Measurements from ENCODE around the gene PPP2R5A. TPM values are rescaled to one million over a fixed set of nuclear protein-coding genes. Genes with fewer than 3 reads are reported as not detected.

Gene PPP2R5A
- total and polyA plus RNA-seq, 4 donors = 33.5 to 45.3 (median 41.2) TPM

DNA sequence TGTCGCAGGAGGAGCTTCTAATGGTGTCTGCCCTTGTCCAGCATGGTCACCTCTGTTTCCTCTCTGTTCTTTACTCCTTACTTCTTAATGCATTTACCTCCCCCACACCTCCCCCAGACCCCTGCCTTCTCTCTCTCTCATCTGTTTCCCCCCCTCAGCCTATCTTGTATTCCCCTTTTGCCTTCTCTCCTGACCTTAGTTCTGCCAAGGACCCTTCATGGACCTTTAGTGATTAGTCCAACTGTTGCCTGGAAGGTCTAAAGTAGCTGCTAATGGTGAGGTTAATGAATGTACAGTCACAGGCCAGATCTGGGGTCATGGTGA, 42.3 kb upstream of the PPP2R5A start:
- 100% methylated on average over 1 of the region's 1 CpG for WGBS, 2 donors
- Histone ChIP-seq H3K4me3 (ENCODE audit: low read length in 2 of 2) (no peak overlapping the region), H3K27me3 (ENCODE audit: control insufficient read depth in 1 of 2, insufficient read depth in 2 of 2, low read length in 1 of 2) (no peaks in the 10 kb centered on the region), H3K9me3 (ENCODE audit: control insufficient read depth, low read length) (no peaks in the 10 kb centered on the region), H3K36me3 (ENCODE audit: control insufficient read depth in 1 of 2, insufficient read depth in 2 of 2, low read length in 1 of 2) (no peaks in the 10 kb centered on the region), H3K4me1 (ENCODE audit: control insufficient read depth in 1 of 2, insufficient read depth in 2 of 2, low read length in 2 of 2) (no peaks in the 10 kb centered on the region), H3K27ac (ENCODE audit: low read depth in 1 of 2, low read length in 2 of 2) (no peak overlapping the region)
- intact Hi-C loops (cut with DNase I) = no loop called here
- DNase-seq (no peak), ATAC-seq (ENCODE audit: low FRiP score) (no peak)

DNA sequence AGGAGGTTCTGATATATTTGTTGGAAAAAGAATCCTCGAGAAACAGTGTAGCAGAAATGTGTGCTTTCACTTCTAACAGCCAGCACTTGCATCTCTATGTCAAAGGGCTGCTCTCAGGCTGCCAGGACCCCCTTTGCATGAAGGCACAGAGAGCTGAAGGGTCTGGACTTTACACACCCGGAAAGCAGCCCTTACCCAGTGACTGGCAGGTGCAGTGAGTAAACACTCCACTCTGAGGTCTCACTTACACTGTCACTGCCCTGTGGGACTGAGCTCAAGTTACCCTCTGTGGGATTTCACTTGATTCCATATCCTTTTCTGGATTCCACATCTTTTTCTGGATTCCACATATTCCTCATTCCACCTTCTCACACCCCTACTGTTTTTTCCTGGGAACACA, 40.8 kb upstream of the PPP2R5A start:
- Histone ChIP-seq H3K9me3 (ENCODE audit: control insufficient read depth, low read length) (no peaks in the 10 kb centered on the region), H3K4me1 (ENCODE audit: control insufficient read depth in 1 of 2, insufficient read depth in 2 of 2, low read length in 2 of 2) (no peaks in the 10 kb centered on the region), H3K27ac (ENCODE audit: low read depth in 1 of 2, low read length in 2 of 2) (no peak overlapping the region), H3K27me3 (ENCODE audit: control insufficient read depth in 1 of 2, insufficient read depth in 2 of 2, low read length in 1 of 2) (no peaks in the 10 kb centered on the region), H3K36me3 (ENCODE audit: control insufficient read depth in 1 of 2, insufficient read depth in 2 of 2, low read length in 1 of 2) (no peaks in the 10 kb centered on the region), H3K4me3 (ENCODE audit: low read length in 2 of 2) (no peak overlapping the region)
- 81 to 93% methylated on average over 2 of the region's 2 CpGs for WGBS, 2 donors
- ATAC-seq (ENCODE audit: low FRiP score) (no peak), DNase-seq (no peak)
- intact Hi-C loops (cut with DNase I) = no loop called here

DNA sequence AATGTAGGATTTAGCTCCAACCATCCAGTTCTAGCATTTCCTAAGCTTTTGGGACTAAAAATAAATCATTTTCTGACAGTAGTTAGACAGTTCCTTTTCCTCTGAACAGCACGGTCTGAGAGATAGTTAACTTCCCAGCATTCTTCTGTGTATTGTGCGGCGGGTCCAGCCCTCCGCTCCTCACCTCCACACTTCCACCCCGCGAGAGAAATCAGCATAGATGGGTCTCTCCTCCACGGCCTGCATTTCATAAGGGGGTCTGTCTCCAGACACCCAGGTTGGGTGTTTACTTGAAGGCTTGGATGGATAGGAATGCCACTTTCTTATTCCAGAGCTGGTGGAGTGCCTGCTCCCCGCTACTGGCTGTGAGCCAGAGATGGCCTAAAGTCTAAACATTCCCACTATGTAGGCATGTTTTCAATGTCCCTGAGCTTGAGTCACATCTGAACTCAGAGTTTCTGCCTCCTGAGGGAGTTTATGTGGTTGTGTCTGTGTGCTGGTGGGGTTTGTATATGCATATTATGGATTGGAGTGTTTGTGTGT, 38.0 kb upstream of the PPP2R5A start:
- H3K27ac ChIP-seq (ENCODE audit: low read depth in 1 of 2, low read length in 2 of 2) = no peak overlapping the region
- intact Hi-C loops (cut with DNase I) = no loop called here
- 50 to 55% methylated on average over 8 of the region's 8 CpGs for WGBS, 2 donors
- peak in 1 of 2 donors; percentile 53 for DNase-seq
- no peaks in the 10 kb centered on the region for H3K36me3 ChIP-seq (ENCODE audit: control insufficient read depth in 1 of 2, insufficient read depth in 2 of 2, low read length in 1 of 2)
- ATAC-seq (ENCODE audit: low FRiP score) = no peak
- no peaks in the 10 kb centered on the region for H3K27me3 ChIP-seq (ENCODE audit: control insufficient read depth in 1 of 2, insufficient read depth in 2 of 2, low read length in 1 of 2)
- H3K4me1 ChIP-seq (ENCODE audit: control insufficient read depth in 1 of 2, insufficient read depth in 2 of 2, low read length in 2 of 2) = no peaks in the 10 kb centered on the region
- H3K9me3 ChIP-seq (ENCODE audit: control insufficient read depth, low read length) = no peaks in the 10 kb centered on the region
- no peak overlapping the region for H3K4me3 ChIP-seq (ENCODE audit: low read length in 2 of 2)

DNA sequence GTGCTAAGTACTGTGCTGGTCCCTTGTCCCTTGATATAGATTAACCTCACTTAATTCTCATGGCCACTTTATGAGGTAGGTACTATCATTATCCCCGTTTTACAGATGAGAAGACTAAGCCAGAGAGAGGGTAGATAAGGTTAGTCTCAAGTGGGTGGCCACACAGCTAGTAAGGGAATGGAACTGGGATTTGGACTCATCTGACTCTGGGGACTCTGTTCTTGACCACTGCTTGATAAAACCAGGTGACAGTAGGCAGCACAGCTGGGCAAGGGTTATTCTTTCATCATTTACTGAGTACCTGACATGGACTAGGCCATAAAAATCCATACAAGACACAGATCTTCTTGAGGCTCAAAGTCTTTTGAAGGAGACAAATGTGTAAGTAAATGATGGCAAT, 37.2 kb upstream of the PPP2R5A start:
- intact Hi-C loops (cut with DNase I) = no loop called here
- H3K4me1 ChIP-seq (ENCODE audit: control insufficient read depth in 1 of 2, insufficient read depth in 2 of 2, low read length in 2 of 2) = no peaks in the 10 kb centered on the region
- H3K27me3 ChIP-seq (ENCODE audit: control insufficient read depth in 1 of 2, insufficient read depth in 2 of 2, low read length in 1 of 2) = no peaks in the 10 kb centered on the region
- H3K36me3 ChIP-seq (ENCODE audit: control insufficient read depth in 1 of 2, insufficient read depth in 2 of 2, low read length in 1 of 2) = no peaks in the 10 kb centered on the region
- DNase-seq = no peak
- WGBS, 2 donors = 92 to 94% methylated on average over 1 of the region's 1 CpG
- H3K27ac ChIP-seq (ENCODE audit: low read depth in 1 of 2, low read length in 2 of 2) = no peak overlapping the region
- no peak overlapping the region for H3K4me3 ChIP-seq (ENCODE audit: low read length in 2 of 2)
- no peaks in the 10 kb centered on the region for H3K9me3 ChIP-seq (ENCODE audit: control insufficient read depth, low read length)
- no peak for ATAC-seq (ENCODE audit: low FRiP score)

DNA sequence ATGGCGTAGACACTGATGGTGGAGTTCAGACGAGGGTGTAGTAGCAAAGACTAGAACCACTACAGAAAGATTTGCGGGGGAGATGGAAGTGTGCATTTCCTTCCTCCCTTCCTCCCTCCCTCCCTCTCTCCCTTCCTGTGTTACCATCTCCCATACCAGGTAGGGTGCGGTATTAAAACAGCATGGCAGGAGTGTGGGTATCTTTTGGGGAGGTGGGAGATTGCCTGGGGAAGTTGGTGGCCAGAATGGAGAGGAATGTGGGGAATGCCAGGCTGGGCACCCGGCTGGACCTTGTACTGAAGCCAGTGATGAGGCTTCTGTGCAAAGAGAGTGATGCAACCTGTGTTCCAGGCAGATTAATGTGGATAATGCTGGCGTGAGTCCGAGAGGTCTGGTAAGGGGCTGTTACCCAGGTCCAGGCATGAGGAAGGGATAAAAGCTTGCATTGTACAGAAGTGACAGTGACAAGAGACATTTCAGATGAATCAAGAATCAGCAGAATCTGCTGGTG, 30.3 kb upstream of the PPP2R5A start:
- Histone ChIP-seq H3K27ac (ENCODE audit: low read depth in 1 of 2, low read length in 2 of 2) (no peak overlapping the region), H3K36me3 (ENCODE audit: control insufficient read depth in 1 of 2, insufficient read depth in 2 of 2, low read length in 1 of 2) (no peaks in the 10 kb centered on the region), H3K27me3 (ENCODE audit: control insufficient read depth in 1 of 2, insufficient read depth in 2 of 2, low read length in 1 of 2) (no peaks in the 10 kb centered on the region), H3K9me3 (ENCODE audit: control insufficient read depth, low read length) (no peaks in the 10 kb centered on the region), H3K4me1 (ENCODE audit: control insufficient read depth in 1 of 2, insufficient read depth in 2 of 2, low read length in 2 of 2) (no peaks in the 10 kb centered on the region), H3K4me3 (ENCODE audit: low read length in 2 of 2) (no peak overlapping the region)
- intact Hi-C loops (cut with DNase I) = no loop called here
- ATAC-seq (ENCODE audit: low FRiP score) (no peak), DNase-seq (no peak)
- WGBS, 2 donors = 67 to 71% methylated on average over 7 of the region's 7 CpGs

DNA sequence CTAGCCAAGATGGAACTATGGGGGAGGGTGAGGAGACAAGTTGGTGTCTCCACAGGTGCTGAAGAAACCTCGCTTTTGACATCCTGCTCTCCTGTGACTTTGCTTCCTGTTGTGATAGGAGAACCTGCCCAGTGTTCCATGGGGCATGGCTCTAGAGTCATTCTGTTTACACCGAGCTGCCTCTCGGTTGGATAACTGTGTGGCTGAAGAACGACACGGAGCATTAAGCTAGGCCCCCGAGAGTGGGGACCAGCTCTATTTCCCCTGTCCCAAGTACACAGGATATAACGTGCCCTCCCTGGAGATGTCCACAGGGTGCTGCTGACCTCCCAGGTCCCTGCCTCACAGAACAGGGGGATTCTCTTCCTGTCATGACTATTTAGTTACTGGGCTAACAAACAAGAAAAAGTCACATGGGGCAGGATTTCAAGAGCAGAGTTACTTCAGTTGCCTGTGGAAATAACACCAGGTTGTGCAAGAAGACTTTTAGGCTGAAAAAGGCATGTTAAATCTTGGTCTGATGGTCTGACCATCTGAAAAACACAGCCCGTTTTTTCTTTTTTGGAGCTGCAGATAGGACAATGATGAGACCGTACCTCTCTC, 29.4 kb upstream of the PPP2R5A start:
- H3K4me1 ChIP-seq (ENCODE audit: control insufficient read depth in 1 of 2, insufficient read depth in 2 of 2, low read length in 2 of 2) = no peaks in the 10 kb centered on the region
- intact Hi-C loops (cut with DNase I) = no loop called here
- 74 to 82% methylated on average over 9 of the region's 9 CpGs for WGBS, 2 donors
- no peak overlapping the region for H3K4me3 ChIP-seq (ENCODE audit: low read length in 2 of 2)
- ATAC-seq (ENCODE audit: low FRiP score) = no peak
- no peak for DNase-seq
- no peak overlapping the region for H3K27ac ChIP-seq (ENCODE audit: low read depth in 1 of 2, low read length in 2 of 2)
- H3K27me3 ChIP-seq (ENCODE audit: control insufficient read depth in 1 of 2, insufficient read depth in 2 of 2, low read length in 1 of 2) = no peaks in the 10 kb centered on the region
- no peaks in the 10 kb centered on the region for H3K36me3 ChIP-seq (ENCODE audit: control insufficient read depth in 1 of 2, insufficient read depth in 2 of 2, low read length in 1 of 2)
- no peaks in the 10 kb centered on the region for H3K9me3 ChIP-seq (ENCODE audit: control insufficient read depth, low read length)

DNA sequence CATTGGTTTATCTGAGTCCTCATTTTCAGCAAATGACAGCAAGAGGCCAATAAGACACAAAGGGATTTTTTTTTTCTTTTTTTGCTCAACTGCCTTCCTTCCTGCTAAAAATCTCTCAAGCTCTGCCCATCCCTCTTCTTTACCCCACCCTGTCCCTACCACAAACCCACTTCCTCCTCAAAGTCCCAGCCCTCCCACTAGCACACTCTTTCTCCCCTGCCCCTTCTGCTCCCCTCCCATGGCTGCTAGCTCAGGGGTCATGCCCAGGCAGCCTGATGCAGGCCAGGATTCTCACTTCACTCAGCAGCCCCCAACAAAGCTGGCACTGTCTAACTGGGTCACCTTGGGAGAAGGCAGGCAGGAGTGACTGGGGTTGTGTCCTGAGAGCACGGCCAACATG, 28.8 kb upstream of the PPP2R5A start:
- Histone ChIP-seq H3K9me3 (ENCODE audit: control insufficient read depth, low read length) (no peaks in the 10 kb centered on the region), H3K4me1 (ENCODE audit: control insufficient read depth in 1 of 2, insufficient read depth in 2 of 2, low read length in 2 of 2) (no peaks in the 10 kb centered on the region), H3K27me3 (ENCODE audit: control insufficient read depth in 1 of 2, insufficient read depth in 2 of 2, low read length in 1 of 2) (no peaks in the 10 kb centered on the region), H3K27ac (ENCODE audit: low read depth in 1 of 2, low read length in 2 of 2) (no peak overlapping the region), H3K4me3 (ENCODE audit: low read length in 2 of 2) (no peak overlapping the region), H3K36me3 (ENCODE audit: control insufficient read depth in 1 of 2, insufficient read depth in 2 of 2, low read length in 1 of 2) (no peaks in the 10 kb centered on the region)
- intact Hi-C loops (cut with DNase I) = no loop called here
- DNase-seq = no peak
- WGBS, 2 donors = 95% methylated on average over 1 of the region's 1 CpG
- ATAC-seq (ENCODE audit: low FRiP score) = peak; percentile 22

DNA sequence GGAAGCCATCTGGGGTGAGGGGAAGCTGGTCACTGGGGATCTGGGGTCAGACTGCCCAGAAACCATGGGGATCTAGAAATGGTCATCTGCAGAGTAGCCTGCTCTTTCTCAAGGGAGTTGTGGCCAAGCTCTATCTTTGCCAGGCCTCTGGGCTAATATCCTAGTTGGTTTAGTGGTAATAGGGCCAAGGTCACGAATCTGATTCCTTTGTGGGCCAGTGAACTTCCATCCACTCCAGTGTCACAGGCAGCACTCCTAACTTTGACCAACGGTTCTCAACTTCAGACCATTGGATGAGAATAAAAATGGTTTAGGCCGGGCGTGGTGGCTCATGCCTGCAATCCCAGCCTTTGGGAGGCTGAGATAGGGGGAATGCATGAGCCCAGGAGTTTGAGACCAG, 28.1 kb upstream of the PPP2R5A start:
- WGBS, 2 donors = 86 to 91% methylated on average over 4 of the region's 4 CpGs
- no peak for ATAC-seq (ENCODE audit: low FRiP score)

DNA sequence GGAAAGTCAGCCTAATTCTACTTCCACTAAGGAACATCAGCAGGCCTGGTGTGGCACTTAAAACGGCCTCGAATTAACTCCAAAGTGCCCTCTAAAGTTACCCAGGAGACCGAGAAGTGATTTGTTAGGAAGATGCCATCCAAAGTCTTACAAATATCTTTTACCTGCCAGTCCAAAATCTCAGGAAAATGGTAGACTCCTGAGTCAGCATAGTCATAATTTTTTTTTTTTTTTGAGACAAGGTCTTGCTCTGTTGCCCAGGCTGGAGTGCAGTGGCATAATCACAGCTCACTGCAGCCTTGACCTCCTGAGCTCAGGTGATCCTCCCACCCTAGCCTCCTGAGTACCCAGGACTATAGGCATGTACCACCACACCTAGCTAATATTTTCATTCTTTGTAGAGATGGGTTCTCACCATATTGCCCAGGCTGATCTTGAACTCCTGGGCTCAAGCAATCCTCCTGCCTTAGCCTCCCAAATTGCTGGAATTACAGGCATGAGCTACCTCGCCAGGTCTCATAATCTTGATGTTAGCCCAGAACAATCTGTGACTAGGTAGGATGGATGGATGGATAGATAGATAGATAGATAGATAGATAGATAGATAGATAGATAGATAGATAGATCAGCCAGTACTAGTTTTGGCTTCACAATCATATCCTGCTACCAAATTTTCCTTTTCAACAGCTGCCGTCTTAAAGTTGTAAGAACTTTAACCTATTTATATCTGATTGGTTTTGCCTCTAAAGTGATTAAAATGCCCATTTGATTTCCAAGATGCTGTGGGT, 25.3 kb upstream of the PPP2R5A start:
- intact Hi-C loops (cut with DNase I) = no loop called here
- no peak overlapping the region for H3K27ac ChIP-seq (ENCODE audit: low read depth in 1 of 2, low read length in 2 of 2)

More for the DNA sequence above, 28.1 kb upstream of the PPP2R5A start:
- Histone ChIP-seq H3K36me3 (ENCODE audit: control insufficient read depth in 1 of 2, insufficient read depth in 2 of 2, low read length in 1 of 2) (no peaks in the 10 kb centered on the region), H3K9me3 (ENCODE audit: control insufficient read depth, low read length) (no peaks in the 10 kb centered on the region), H3K4me3 (ENCODE audit: low read length in 2 of 2) (no peak overlapping the region), H3K27me3 (ENCODE audit: control insufficient read depth in 1 of 2, insufficient read depth in 2 of 2, low read length in 1 of 2) (no peaks in the 10 kb centered on the region), H3K27ac (ENCODE audit: low read depth in 1 of 2, low read length in 2 of 2) (no peak overlapping the region), H3K4me1 (ENCODE audit: control insufficient read depth in 1 of 2, insufficient read depth in 2 of 2, low read length in 2 of 2) (no peaks in the 10 kb centered on the region)
- DNase-seq = no peak
- intact Hi-C loops (cut with DNase I) = no loop called here

More for the DNA sequence above, 25.3 kb upstream of the PPP2R5A start:
- Histone ChIP-seq H3K36me3 (ENCODE audit: control insufficient read depth in 1 of 2, insufficient read depth in 2 of 2, low read length in 1 of 2) (no peaks in the 10 kb centered on the region), H3K9me3 (ENCODE audit: control insufficient read depth, low read length) (no peaks in the 10 kb centered on the region), H3K27me3 (ENCODE audit: control insufficient read depth in 1 of 2, insufficient read depth in 2 of 2, low read length in 1 of 2) (no peaks in the 10 kb centered on the region), H3K4me1 (ENCODE audit: control insufficient read depth in 1 of 2, insufficient read depth in 2 of 2, low read length in 2 of 2) (no peaks in the 10 kb centered on the region), H3K4me3 (ENCODE audit: low read length in 2 of 2) (no peak overlapping the region)
- WGBS, 2 donors = 84 to 89% methylated on average over 5 of the region's 5 CpGs
- ATAC-seq (ENCODE audit: low FRiP score) (no peak), DNase-seq (no peak)
